ENCODE measurements around the gene GSTP1. TPM values are rescaled to one million over a fixed set of nuclear protein-coding genes. Genes with fewer than 3 reads are reported as not detected.

Gene GSTP1
- total RNA-seq, result 978 and 982 TPM in 2 replicates
- long read RNA-seq, transcript GSTP1-202 (7 exons, 961 nt), result major isoform, 496 of 538 reads
- long read RNA-seq, partial matches to known transcripts, result 34 of 538 reads
- long read RNA-seq, other reads (novel, unspliced or antisense), result 8 of 538 reads

DNA sequence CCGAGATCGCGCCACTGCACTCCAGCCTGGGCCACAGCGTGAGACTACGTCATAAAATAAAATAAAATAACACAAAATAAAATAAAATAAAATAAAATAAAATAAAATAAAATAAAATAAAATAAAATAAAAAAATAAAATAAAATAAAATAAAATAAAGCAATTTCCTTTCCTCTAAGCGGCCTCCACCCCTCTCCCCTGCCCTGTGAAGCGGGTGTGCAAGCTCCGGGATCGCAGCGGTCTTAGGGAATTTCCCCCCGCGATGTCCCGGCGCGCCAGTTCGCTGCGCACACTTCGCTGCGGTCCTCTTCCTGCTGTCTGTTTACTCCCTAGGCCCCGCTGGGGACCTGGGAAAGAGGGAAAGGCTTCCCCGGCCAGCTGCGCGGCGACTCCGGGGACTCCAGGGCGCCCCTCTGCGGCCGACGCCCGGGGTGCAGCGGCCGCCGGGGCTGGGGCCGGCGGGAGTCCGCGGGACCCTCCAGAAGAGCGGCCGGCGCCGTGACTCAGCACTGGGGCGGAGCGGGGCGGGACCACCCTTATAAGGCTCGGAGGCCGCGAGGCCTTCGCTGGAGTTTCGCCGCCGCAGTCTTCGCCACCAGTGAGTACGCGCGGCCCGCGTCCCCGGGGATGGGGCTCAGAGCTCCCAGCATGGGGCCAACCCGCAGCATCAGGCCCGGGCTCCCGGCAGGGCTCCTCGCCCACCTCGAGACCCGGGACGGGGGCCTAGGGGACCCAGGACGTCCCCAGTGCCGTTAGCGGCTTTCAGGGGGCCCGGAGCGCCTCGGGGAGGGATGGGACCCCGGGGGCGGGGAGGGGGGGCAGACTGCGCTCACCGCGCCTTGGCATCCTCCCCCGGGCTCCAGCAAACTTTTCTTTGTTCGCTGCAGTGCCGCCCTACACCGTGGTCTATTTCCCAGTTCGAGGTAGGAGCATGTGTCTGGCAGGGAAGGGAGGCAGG lies at the start of gene GSTP1:
Gene GSTP1 (plus strand): TSS at position 566 of the 958 bp plus-strand sequence. CDS start 32 bp downstream, at position 598.
- Mint-ChIP-seq H3K27ac (peak within 1 kb of the TSS; percentile 99), H3K36me3 (ENCODE audit: insufficient read depth) (peaks cover 26% of the 10 kb centered on the region), H3K4me3 (ENCODE audit: low read depth) (peak within 1 kb of the TSS; percentile 93), H3K4me1 (ENCODE audit: low read depth) (peaks cover 57% of the 10 kb centered on the region), H3K9me3 (ENCODE audit: low read depth) (no peaks in the 10 kb centered on the region), H3K27me3 (no peaks in the 10 kb centered on the region)
- peak; percentile 87 for DNase-seq (ENCODE audit: low spot score, unreplicated experiment)
- TF ChIP-seq, protein P1, sequence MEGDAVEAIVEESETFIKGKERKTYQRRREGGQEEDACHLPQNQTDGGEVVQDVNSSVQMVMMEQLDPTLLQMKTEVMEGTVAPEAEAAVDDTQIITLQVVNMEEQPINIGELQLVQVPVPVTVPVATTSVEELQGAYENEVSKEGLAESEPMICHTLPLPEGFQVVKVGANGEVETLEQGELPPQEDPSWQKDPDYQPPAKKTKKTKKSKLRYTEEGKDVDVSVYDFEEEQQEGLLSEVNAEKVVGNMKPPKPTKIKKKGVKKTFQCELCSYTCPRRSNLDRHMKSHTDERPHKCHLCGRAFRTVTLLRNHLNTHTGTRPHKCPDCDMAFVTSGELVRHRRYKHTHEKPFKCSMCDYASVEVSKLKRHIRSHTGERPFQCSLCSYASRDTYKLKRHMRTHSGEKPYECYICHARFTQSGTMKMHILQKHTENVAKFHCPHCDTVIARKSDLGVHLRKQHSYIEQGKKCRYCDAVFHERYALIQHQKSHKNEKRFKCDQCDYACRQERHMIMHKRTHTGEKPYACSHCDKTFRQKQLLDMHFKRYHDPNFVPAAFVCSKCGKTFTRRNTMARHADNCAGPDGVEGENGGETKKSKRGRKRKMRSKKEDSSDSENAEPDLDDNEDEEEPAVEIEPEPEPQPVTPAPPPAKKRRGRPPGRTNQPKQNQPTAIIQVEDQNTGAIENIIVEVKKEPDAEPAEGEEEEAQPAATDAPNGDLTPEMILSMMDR (IDR thresholded peaks at IDR 0.05; ENCODE audit: unreplicated experiment), result peak; percentile 89

DNA sequence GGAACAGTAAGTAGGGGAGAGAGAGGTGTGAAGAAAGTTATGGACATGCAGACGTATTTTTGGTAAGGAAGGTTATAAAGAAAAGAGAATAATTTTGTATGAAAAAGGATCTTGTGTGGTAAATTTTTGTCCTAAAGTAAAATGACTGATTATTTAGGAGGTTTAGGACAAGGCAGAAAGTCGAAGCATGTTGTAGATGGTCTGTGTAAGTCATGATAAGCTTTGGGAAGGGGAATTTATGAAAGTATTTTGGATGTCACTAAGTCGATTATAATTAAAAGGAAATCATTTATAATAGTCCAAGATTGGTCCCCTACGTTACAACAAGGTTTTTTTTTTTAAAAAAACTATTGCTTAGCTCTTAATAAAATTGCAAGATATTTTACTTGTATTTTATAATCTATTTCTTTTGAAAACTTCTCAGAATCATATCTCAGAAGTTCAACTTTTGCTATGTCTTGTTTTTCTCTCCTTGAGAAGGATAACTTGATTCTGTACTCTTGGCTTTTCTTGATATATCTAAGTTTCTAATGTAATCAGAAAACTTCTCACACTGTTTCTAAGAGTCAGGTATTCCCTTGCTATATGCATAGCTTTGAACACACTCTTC lies 49.4 kb upstream of the GSTP1 start:
- Mint-ChIP-seq H3K27ac (no peak overlapping the region), H3K36me3 (ENCODE audit: insufficient read depth) (no peaks in the 10 kb centered on the region), H3K27me3 (peaks cover 3% of the 10 kb centered on the region), H3K9me3 (ENCODE audit: low read depth) (peaks cover 29% of the 10 kb centered on the region), H3K4me1 (ENCODE audit: low read depth) (no peaks in the 10 kb centered on the region), H3K4me3 (ENCODE audit: low read depth) (no peak overlapping the region)
- TF ChIP-seq, protein P1 (IDR thresholded peaks at IDR 0.05; ENCODE audit: unreplicated experiment), result no peak
- DNase-seq (ENCODE audit: low spot score, unreplicated experiment), result no peak

DNA sequence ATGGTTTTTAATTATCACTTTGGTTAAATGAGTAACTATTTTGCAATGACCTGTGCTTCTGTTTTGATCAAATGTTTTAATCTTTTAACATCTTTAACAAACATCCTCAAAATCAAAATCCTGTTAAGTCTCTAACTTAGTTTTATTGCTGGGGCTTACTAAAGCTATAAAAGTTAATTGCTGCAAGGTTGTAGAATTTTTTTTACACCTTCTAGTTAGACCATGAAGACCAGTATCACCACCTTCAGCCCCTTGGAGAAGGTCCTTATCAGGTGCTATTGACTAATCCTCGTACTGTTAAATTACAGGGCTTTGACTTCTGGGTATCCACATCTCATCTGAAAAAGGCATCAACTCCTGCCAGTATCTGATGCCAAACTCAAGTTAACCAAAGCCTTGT lies 48.1 kb upstream of the GSTP1 start:
- no peak for DNase-seq (ENCODE audit: low spot score, unreplicated experiment)
- H3K36me3 Mint-ChIP-seq (ENCODE audit: insufficient read depth), result no peaks in the 10 kb centered on the region
- no peaks in the 10 kb centered on the region for H3K4me1 Mint-ChIP-seq (ENCODE audit: low read depth)
- H3K27ac Mint-ChIP-seq, result no peak overlapping the region
- TF ChIP-seq, protein P1 (IDR thresholded peaks at IDR 0.05; ENCODE audit: unreplicated experiment), result no peak
- H3K27me3 Mint-ChIP-seq, result no peaks in the 10 kb centered on the region
- peaks cover 29% of the 10 kb centered on the region for H3K9me3 Mint-ChIP-seq (ENCODE audit: low read depth)
- H3K4me3 Mint-ChIP-seq (ENCODE audit: low read depth), result no peak overlapping the region

DNA sequence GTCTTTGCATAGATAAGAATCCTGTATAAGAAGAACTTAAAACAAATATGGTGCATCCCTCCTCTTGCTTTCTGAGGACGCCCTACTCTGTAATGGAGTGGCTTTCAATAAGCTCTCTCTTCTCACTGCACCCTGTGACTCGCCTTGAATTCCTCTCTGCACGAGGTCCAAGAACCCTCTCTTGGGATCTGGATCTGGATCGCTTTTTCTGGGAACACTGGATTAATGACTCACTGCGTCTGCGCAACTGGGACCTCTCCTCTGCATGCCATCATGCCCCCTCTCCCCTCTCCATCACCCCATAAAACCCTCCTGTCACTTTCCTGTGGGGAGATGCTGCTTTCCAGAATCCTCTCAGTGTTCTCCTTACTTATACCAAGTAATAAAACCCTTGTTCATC lies 45.3 kb upstream of the GSTP1 start:
- no peak for DNase-seq (ENCODE audit: low spot score, unreplicated experiment)
- Mint-ChIP-seq H3K36me3 (ENCODE audit: insufficient read depth) (no peaks in the 10 kb centered on the region), H3K27ac (no peak overlapping the region), H3K4me1 (ENCODE audit: low read depth) (no peaks in the 10 kb centered on the region), H3K9me3 (ENCODE audit: low read depth) (peaks cover 16% of the 10 kb centered on the region), H3K27me3 (no peaks in the 10 kb centered on the region), H3K4me3 (ENCODE audit: low read depth) (no peak overlapping the region)
- TF ChIP-seq, protein P1 (IDR thresholded peaks at IDR 0.05; ENCODE audit: unreplicated experiment), result no peak

DNA sequence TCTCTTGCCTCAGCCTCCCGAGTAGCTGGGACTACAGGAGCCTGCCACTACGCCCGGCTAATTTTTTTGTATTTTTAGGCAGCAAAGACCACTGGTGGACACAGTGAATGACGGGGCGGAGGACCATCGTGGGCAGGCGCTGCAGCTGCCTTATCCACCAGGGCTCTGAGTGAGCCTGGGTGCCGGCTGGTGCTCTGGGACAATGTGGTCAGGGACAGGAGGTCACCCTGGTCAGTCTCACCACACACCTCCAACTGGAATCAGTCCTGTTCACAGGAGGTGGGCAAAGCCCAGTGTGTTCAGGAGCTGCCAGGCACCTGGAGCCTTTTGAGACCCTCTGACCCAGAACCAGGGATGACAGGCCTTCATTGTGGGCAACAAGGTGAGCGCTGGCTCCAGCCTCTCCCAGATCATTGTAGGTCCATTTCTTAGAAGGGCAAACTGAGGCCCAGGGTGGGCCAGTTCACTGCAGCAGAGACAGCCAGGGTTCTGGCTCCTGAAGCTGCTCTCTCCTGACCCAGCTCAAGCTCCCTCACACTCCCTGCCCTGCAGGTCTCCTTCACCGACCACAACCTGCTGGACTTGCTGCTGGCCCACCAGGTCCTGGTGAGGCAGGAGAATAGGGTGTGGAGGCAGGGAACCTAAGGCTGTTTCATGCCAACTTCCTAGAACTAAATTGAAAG lies 44.6 kb upstream of the GSTP1 start:
- no peak overlapping the region for H3K4me3 Mint-ChIP-seq (ENCODE audit: low read depth)
- TF ChIP-seq, protein P1 (IDR thresholded peaks at IDR 0.05; ENCODE audit: unreplicated experiment), result no peak
- no peaks in the 10 kb centered on the region for H3K36me3 Mint-ChIP-seq (ENCODE audit: insufficient read depth)
- no peaks in the 10 kb centered on the region for H3K27me3 Mint-ChIP-seq
- no peak overlapping the region for H3K27ac Mint-ChIP-seq
- no peaks in the 10 kb centered on the region for H3K4me1 Mint-ChIP-seq (ENCODE audit: low read depth)
- H3K9me3 Mint-ChIP-seq (ENCODE audit: low read depth), result peaks cover 12% of the 10 kb centered on the region
- DNase-seq (ENCODE audit: low spot score, unreplicated experiment), result no peak

Measured in progenitor cell of endocrine pancreas (in vitro differentiated cells).